NAMALWA (cell line): Measurements from ENCODE around the gene DENND1A.

Experiments
- DNase-seq: peaks from one replicate; pipeline ENCODE4 v3.0.0-alpha.2; 2015; ENCODE audit warnings: low spot score

Gene DENND1A

GRCh38 chr9:123527981-123528380, 401.9 kb downstream of the DENND1A start:
- DNase-seq: no peak

DNA sequence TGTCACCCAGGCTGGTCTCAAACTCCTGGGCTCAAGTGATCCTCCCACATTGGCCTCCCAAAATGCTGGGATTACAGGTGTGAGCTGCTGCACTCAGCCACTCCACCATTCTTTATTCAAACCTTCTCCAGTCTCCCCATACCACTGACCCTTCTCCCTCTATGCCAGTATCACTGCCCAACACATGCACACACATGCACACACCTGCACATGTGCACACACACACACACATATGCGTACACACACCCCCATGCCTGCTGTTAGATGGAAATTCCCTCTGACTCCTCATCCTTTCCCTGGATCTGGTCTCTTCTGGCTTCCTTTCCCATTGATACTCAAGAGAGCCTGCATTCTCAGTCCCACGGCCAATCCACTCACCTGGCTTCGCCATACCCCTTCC, 404.0 kb downstream of the DENND1A start:
- no peak for DNase-seq

- no peak for DNase-seq
Observed at GRCh38 chr9:123525424-123525823, 404.5 kb downstream of the DENND1A start.

- DNase-seq: no peak
Observed at GRCh38 chr9:123524866-123525265, 405.1 kb downstream of the DENND1A start.

DNA sequence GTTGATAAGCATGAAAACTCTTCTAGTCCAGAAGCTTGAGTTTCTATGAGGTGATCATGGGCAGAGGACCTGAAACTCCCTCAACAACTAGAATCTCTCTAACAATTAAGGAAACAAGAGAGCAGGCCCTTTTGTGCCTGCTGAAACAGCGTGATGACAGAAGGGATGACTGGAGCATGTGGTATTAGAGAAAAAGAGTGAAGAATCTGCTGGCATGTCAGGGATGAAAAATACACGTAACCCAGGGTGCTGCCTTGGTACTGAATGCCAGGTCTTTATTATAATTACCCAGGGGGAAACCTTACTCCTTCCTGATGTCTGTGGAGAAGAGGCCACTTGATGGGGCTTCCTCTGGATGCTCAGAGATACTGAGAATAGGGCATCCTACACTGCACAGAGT, 406.1 kb downstream of the DENND1A start:
- no peak for DNase-seq

GRCh38 chr9:123523001-123523400, 406.9 kb downstream of the DENND1A start:
- DNase-seq: no peak

DNA sequence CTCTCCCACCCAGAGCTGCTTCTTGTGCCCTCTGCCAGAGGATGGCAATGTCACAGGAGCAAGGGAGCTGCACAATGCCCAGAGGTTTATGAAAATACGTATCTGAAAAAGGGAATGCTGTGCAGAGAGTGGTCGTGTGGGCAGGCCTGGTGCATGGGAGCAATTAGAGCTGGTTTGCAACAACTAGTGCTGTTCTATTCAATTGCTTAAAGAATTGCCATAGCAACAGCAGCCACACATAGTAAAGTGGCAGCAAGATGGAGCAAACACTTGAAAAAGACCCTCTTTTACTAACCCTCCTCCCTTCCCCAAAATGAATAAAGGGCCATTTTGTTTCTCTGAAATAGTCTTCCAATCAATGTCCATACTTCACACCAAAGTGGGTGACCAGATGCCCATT, 407.7 kb downstream of the DENND1A start:
- DNase-seq: no peak

DNA sequence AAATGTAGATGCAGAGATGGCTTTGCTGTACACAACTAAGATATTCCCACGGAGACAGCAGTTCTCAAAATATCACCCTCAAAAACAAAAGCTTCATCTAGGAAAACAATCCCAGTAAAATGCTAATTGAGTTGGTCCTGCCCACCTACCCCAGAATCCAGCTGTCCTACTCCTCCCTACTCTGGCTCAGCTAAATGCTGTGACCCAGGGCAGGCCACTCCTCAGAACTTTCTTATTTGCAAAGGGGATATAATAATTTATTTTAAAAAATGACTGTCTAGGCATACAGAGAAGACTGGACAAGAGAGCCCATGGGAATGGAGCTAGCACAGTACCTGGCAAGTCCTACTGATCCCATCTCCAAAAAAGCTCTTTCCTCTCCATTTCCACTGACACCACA, 411.6 kb downstream of the DENND1A start:
- no peak for DNase-seq

GRCh38 chr9:123517512-123517911, 412.4 kb downstream of the DENND1A start:
- DNase-seq: no peak

DNA sequence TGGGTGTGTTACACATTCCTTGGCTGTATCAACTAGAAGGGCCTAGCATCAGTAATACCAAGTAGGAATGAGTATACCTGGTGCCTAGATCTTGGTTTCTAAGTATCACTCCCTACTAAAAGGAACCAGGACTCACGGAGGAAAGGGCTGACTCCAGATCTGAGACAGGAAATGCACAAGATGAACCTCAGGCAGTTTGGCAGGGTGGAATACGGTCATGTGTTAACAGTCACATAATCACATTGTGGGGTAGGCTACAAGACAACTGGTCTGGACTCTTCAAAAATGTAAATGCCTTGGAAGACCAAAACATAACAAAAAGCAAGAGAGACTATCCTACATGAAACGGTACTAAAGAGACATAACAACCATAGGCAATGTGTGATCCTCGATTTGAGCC, 415.2 kb downstream of the DENND1A start:
- DNase-seq: no peak

DNA sequence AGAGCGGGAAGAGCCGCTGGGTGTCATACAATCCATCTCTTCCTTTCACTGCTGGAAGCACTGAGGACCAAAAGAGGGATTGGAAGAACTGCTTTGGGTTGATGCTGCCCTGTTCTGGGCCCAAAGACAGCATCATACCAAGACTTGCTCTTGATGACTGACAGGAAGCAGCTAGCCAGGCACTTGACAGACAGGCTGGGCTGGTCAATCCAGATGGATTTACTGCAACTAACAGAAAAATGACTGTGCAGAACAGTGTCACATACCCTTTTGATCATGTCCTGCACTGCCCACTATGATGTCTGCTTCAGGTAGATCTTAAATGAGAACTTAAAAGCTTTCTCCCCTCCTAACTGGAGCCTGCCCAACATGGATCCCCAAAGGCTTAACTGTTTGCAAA, 416.4 kb downstream of the DENND1A start:
- no peak for DNase-seq

DNA sequence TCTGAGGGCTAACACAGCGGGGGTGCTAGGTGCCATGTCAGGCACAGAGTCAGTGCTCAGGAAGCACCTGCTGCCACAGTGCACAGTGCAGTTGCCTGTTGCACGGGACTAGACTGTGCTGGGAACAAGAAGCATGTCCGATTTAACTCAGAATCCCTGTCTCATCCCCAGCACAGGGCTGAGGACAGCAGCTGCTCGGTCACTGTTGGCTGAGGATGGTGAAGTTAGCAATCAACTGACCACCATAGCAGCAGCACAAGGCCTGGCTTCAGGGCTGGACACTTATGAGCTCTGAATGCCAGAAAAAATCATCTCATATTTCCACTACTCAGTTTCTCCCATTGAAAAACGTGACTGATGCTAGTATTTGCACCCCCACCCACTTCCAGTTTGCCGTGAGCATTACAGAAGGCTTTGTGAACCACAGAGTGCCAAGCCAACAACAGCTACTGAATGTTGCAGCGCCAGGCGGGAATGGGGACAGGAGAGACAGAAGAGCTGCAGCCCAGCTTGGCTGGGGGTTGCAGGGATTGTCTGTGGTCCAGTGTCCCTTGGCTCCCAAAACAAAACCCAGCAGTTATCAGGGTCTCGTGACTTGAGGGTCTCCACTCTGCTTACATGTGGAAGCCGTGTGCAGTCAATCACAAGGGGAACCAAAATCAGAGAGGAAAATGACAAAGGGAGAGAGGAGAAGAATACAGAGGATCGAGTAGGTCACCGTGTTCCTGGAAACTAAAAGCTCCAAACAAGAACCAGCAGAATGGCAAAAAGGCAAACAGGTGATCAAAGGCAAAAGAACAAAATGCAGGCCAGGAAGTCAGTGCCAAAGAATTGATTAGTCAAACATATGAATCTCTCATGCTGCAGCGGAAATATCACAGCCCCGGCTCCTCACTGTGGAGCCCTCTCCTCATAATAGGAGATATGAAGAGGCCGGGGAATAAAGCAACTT, 418.3 kb downstream of the DENND1A start:
- no peak for DNase-seq

DNA sequence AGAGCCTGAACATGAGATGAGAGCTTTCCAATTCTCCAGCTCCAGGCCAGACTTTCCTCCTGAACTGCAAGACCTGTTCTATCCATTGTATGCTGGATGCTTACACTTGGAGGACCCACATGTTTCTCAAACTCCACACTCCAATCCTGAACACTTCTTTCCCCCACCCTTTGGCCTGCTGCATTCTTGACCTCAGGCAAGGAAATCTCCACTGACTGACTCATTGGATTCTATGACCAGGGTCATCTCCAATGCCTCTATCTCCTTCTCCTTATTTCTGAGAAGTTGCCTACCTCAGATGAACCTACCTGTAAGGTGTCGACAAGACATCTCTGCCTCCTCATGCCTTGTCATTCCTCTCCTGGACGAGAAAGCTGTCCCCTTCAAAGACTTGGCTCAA, 420.3 kb downstream of the DENND1A start:
- no peak for DNase-seq

- DNase-seq: no peak
Observed at GRCh38 chr9:123508048-123508447, 421.9 kb downstream of the DENND1A start.

DNA sequence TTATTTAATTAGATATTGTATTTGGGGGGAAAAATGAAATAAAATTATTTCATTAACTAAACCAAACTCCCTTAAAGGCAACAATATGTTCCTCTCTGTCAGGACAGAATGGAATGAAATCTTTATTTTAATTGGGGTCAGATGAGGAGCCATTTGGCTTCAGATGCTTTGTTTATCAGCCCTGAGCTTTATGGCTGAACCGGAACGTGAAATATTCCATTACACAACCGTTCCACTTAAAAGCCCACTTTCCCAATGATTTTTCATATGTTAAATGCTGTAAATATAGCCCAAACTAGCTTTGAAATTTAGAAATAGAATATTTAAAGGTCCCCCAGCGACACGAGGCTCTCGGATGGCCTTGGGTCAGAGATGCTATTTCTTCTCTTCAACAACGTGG, 424.4 kb downstream of the DENND1A start:
- DNase-seq: no peak

- no peak for DNase-seq
Observed at GRCh38 chr9:123500336-123500735, 429.6 kb downstream of the DENND1A start.

DNA sequence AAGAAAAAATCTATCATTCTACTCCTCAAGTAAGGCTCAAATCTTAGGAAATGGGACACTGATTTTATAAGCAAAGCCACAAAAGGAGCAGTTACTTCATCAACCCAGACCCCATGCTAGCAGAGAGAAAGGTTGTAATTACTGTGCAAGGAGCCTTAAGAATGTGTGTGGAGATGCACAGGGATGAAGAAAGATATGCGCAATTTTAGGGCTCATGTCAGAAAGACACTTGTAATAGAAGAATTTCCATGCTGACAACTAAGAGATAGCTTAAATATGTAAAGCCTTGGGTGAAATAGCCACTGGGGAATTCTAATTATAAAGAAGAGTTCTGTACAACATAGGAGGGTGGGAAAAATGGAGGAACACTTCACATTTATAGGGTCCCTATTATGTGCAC, 432.1 kb downstream of the DENND1A start:
- no peak for DNase-seq

- DNase-seq: no peak
Observed at GRCh38 chr9:123495731-123496130, 434.2 kb downstream of the DENND1A start.

GRCh38 chr9:123493627-123494026, 436.3 kb downstream of the DENND1A start:
- DNase-seq: no peak

DNA sequence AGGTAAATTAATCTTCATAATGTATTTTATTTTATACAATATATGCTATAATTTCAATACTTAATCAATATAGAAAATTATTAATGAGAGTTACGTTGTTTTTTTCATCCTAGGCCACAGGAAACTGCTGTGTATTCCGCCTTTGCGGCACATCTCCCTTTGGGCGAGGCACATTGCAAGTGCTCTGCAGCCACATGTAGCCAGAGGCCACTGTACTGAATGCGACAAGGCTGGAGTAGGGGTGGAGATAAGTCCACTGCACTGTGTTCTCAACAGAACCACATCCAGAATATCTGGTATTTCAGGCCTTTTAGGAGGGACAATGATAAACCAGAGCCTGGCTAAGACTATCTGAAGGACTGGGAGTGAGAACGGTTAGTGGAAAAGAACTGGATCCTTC, 439.2 kb downstream of the DENND1A start:
- DNase-seq: no peak

GRCh38 chr9:123488722-123489321, 441.1 kb downstream of the DENND1A start:
- no peak for DNase-seq

- no peak for DNase-seq
Observed at GRCh38 chr9:123487944-123488548, 441.9 kb downstream of the DENND1A start.

DNA sequence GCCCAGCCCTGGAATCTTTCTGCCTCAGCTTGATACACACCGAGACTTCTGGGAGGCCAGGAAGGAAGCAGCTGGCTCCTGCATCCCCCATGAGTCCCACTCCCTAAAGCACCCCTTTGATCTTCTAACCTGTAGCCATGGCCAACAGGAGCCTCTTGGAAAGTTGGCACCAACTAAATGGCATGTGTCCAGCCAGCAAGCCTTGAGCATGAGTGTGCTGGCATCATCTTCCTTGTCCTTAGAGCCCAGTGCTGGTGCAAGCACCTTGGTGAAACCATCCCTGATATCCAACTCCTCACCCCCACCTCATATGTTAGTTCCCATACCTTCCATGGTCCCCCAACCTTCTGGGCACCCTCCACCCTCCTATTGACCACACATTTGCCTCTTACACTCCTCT, 443.5 kb downstream of the DENND1A start:
- no peak for DNase-seq
